NK-92 treated with Interleukin-12 subunit alpha and Interleukin-12 subunit beta, amount 100 ng/mL, for 24 hours (cell line): ENCODE data around the gene SETBP1.
"Not testable (repeated sequence)": the region's sequence is repeated elsewhere in the genome, so short reads cannot be mapped to it uniquely, and the experiment has no call there.

Experiments used
- DNase-seq: peaks from one replicate; lab custom pipeline; 2025; lab: John Stamatoyannopoulos, UW

SETBP1 gene

GRCh38 chr18:44704135-44704789 is 23.6 kb downstream of the SETBP1 start:
- no peak for DNase-seq

DNA sequence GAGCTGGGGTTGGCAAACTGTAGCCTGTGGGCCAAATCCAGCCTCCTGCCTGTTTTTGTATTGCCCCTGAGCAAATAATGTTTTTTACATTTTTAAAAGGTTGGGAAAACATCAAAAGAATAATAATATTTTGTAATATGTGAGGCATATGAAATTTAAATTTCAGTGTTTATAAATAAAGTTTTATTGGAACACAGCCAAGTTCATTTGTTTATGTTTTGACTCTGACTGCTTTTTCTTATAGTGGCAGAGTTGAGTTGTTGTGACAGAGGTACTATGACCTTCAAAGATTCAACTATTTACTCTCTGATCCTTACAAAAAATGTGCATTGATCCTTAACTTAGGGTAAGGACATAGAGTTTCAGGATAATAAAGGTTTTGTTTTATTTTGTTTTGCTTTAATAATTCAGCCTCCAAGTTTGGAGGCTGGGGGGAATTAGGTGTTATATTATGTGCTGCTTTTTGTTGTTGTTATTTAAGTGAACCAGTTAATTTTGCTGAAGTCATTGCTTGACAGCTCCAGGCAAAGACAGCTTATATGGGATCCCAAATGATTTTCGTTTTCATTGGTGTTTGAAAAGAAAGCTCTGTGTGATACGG is 24.5 kb downstream of the SETBP1 start:
- no peak for DNase-seq

GRCh38 chr18:44708451-44709083 is 27.9 kb downstream of the SETBP1 start:
- DNase-seq: no peak

DNA sequence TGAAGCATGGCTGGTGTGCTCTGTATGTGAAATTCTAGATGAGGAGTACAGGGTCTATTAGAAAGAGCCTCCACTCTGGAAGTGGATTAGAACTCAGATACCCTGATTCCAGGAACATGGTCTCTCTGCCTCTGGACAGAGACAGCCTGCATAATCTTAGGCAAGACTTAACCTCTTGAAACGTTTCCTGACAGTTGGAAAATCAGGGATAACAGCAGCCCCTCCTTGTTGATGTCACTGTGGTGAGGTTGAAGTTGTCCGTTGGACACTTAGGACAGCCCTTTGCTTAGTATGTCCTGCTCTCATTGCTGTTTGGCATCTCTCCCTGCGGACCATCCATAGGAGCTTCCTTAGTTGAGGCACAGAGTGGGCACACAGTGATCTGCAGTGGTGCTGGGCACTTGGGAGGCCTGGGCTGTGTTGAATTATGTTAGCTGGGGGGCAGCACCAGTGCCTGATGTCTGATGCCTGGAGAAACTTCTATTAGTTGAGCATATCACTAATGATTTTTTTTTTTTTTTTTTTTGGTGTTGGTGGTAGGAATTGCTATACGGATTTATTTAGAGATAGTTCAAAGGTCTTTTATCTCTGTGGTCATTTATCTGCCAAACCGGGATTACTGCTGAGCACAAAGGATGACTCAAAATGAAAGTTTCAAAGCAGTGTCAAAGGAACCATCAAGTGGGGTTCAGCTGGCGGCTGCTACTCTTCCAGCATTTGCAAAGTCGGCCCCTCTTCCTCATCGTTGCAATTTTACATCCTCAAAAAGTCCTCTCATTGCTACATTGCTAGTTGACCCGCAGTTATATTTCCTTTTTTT is 28.8 kb downstream of the SETBP1 start:
- DNase-seq: no peak

DNA sequence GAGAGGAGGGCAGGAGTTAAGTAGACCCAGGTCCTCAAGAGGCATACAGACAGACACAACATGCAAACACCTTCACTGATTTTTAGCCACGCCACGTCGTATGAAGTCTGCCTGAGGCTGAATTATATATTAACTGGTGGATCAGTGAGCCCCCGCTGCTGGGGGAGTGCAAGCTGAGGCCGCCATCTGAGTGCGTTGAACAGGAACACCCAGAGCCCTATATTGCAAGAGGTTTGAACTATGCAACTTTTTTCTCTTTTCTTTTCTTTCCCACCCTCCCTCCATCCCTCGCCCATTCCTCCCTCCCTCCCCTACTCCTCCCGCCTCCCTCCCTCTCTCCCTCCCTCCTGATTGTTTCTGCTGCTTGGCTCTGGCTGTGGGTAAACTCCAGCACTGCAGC is 30.2 kb downstream of the SETBP1 start:
- no peak for DNase-seq

DNA sequence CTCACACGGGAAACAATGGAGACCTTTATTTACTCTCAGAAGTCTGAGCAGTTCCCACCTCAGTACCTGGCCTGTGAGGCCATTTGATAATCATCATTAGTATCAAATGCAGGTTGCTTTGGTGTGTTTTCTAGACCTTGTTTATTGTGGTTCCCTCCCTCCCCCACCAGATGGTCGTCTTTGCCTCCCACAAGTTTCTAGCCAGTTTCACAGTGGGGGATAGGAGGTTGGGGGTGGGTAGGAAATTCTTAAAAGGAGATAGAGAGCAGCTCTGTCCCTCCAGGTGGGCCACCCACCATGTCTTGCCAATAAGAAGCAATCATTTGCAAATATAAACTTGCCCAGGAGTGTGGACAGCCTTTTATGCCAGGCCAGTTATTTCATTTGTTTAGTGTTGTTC is 31.3 kb downstream of the SETBP1 start:
- no peak for DNase-seq

GRCh38 chr18:44713435-44713834 is 32.7 kb downstream of the SETBP1 start:
- no peak for DNase-seq

DNA sequence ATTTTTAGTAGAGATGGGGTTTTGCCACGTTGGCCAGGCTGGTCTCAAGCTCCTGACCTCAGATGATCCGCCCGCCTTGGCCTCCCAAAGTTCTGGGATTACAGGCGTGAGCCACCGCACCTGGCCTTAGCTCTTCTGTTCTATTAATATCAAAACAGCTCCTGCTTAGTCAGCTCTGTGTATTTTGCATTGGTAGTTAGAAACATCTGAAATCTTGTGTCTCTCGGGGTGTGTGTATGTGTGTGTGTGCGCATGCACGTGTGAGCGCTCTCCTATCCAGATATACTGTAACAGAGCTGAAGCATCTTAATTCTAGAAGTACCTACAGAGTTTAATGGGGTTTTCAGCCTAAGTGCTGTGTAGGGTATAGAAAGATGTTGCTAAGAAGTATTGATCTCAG is 33.7 kb downstream of the SETBP1 start:
- DNase-seq: no peak

- DNase-seq: no peak
Measured at GRCh38 chr18:44715245-44715644, 34.6 kb downstream of the SETBP1 start.

DNA sequence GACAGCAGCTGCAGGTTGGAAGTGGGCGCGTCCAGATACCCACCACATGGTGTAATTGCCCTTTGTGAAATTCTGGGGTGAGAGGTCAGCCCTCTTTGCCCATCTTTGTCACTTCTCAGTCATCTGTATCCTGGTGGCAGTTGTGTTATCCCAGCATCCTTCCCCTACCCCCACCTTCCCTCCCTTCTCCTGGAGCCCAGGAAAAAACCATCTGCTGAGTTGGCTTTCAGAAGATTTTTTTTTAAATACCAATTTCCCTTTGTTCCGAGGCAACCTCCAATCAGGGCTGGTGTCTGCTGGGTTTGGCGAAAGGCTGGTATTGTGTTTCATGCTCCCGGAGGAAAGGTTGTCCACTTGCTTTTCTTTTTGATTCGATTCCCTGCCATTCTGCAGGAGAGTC is 35.2 kb downstream of the SETBP1 start:
- no peak for DNase-seq

- no peak for DNase-seq
Measured at GRCh38 chr18:44716697-44717163, 36.0 kb downstream of the SETBP1 start.

DNA sequence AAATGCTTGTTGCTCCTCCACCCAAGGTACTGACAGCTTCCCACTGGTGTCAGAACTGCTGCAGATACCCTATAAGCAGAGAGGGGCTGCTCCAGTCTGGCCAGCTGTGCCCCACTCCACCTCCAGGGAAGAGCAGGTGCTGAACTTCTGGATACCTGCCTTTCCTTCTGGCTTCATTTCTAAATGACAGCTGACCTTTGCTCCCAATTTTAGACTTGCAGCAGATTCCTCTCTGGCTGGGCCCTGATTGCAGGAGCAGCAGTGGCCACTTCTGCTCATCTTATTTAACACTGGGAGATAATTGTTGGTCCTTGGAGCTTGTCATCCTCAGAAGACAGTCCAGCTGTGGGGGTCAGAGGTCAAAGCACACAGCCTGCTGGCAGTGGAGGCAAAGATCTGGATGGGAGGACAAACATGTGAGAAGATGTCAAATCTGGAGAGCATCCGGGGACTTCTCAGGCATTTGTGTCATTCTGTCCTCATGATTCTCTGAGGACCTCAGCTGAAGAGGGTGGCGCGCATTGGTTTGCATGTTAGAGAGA is 38.9 kb downstream of the SETBP1 start:
- DNase-seq: no peak

GRCh38 chr18:44721748-44722147 is 41.1 kb downstream of the SETBP1 start:
- not testable (repeated sequence) for DNase-seq

DNA sequence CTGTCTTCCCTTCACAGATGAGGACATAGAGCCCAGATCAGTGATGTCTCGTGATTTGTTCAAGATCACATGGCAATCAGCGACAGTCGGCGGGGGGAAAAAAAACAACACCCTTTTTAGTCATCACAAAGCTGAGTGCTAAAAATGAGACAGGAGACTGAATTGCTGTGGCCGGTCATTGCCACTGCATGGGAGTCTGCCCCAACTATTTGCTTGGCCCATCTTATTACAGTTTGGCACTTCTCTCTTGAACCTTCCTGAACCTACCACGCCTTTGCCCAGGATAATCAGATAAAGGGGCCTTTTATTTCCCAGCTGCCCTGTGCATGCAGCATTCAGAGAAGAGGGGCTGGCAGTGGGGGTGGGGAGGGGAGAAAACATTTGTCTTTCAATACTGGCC is 42.7 kb downstream of the SETBP1 start:
- no peak for DNase-seq

DNA sequence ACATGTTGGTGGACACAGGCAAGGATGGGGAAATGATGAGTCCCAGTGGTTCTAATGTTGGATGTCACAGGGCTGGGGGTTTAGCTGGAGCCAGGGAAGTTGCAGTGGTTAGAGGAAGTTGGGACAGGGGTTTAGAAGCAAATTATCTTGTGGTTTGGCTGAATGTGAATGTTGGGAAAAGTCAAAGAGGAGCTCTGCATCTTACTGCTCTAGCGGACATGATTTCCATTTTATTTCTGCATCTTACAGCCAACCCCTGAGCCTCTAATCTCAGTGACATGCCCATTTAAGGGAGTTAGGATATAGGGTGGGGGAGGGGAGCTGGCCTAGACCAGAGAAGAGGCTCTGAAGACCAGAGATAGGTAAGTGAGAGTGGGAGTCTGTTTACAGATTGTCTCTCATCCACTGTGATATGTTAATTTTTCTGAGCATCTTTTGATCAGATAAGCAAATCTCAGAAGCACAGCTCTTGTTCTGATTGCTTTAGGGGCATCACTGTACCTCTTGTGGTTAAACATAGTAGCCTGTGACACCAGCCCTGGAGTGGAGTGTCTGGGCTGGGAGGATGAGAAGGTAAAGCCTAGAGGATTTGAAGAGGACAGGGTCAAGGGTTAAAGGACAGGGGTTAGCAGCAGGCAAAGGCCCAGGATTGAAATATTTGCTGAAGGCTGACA is 43.6 kb downstream of the SETBP1 start:
- DNase-seq: no peak

GRCh38 chr18:44725300-44726058 is 44.8 kb downstream of the SETBP1 start:
- DNase-seq: peak; percentile 60

DNA sequence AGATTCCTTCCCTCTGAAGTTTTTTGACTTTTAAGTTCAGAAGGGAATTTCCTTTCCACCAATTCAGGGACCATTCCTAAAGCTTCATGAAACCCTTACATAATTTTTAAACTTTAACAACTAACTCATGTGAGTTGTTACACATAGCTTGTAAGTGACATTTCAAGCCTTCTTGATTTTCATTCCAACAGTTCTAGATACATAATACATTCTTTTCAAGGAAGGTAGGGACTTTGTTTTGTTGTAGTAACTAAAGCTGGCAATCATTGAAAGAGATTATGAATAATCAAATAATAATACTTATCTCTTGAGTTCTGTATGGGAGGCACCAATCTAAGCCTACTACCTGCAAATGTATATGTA is 45.4 kb downstream of the SETBP1 start:
- no peak for DNase-seq

GRCh38 chr18:44727291-44727690 is 46.6 kb downstream of the SETBP1 start:
- DNase-seq: no peak

GRCh38 chr18:44729631-44730101 is 49.0 kb downstream of the SETBP1 start:
- peak; percentile 63 for DNase-seq

DNA sequence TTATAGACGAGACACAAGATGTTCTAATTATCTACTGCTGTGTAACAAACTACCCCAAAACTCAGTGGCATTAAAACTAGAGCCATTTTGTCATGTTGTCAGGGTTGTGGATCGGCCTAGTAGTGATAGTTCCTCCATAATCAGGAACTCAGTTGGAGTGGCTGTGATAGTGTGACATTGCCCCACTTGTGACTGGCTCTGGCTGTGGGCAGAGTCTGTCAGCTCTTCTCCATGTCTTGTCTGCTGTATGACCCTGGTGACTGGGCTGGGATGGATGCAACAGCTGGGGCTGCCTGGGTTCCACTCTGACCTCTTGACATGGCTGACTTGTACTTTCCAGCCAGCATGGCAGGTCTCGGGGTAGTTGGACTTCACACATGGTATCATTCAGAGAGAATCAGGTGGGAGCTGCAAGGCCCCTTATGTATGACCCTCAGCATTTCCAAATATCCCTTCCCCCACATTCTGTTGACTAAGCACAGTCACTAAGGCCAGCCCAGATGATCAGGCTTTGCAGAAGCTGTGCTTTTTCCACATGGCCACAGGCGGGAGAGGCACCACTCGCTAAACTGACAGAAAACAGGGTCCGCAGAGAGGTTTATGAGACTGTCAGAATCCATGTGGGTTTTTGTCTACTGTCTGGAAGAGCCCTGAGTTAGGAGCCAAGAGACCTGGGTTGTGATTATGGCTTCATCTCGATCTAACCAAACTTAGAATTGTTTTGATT is 50.3 kb downstream of the SETBP1 start:
- no peak for DNase-seq
